B cell (primary cell): Measurements from ENCODE around the gene APRT. TPM values are rescaled to one million over a fixed set of nuclear protein-coding genes. Genes with fewer than 3 reads are reported as not detected.

Experiments
- ATAC-seq: fragments of 200-7000 bp; cut with Tn5 transposase; one replicate; pipeline ENCODE4 v1.10.0; 2021; ENCODE audit warnings: low read depth, mild to moderate bottlenecking, moderate number of reproducible peaks, moderate library complexity
- CTCF ChIA-PET: fragments of 350-600 bp; sonication (Branson Sonifier 250); formaldehyde crosslinking; loops from one replicate; lab custom pipeline; 2021; ENCODE audit warnings: antibody characterized with exemption, inconsistent platforms; lab: Charles Lee
- POLR2A ChIA-PET: fragments of 350-600 bp; sonication (Branson Sonifier 250); formaldehyde crosslinking; loops from one replicate; lab custom pipeline; 2021; ENCODE audit warnings: antibody characterized with exemption; lab: Charles Lee
- DNase-seq: peaks from one replicate; pipeline ENCODE4 v3.0.0; 2013
- H2AFZ ChIP-seq: 2 replicates; pipeline ENCODE4 v1.6.1; 2012; ENCODE audit warnings: mild to moderate bottlenecking, low read depth, low read length; ENCODE audit not compliant: insufficient read depth, poor library complexity, severe bottlenecking
- H3K27ac ChIP-seq, 2 donors: 1 replicate in 1 of 2; 2 replicates in 1 of 2; pipeline ENCODE4 v1.5.1; 2012 to 2013; ENCODE audit warnings: low read length in 2 of 2, mild to moderate bottlenecking in 2 of 2, moderate library complexity in 1 of 2
- H3K27me3 ChIP-seq, 4 experiments: fragments of 200-600 bp in 1 of 4; sonication (generic) in 1 of 4; replicated peaks in 1 of 4; 1 replicate in 2 of 4; 2 replicates in 2 of 4; pipeline versions ENCODE4 v1.6.1 to v1.7.0; 2013 to 2016; ENCODE audit warnings: low read length in 3 of 4, mild to moderate bottlenecking in 2 of 4, mixed read lengths in 1 of 4, moderate library complexity in 1 of 4; ENCODE audit not compliant: insufficient read depth in 4 of 4, control insufficient read depth in 3 of 4; ENCODE audit errors: control extremely low read depth in 1 of 4
- H3K36me3 ChIP-seq, 2 experiments: replicated peaks in 1 of 2; 1 replicate in 1 of 2; 2 replicates in 1 of 2; pipeline versions ENCODE4 v1.6.1 to v1.7.1; 2013; ENCODE audit warnings: low read length in 1 of 2; ENCODE audit not compliant: insufficient read depth in 2 of 2, control insufficient read depth in 1 of 2; ENCODE audit errors: control extremely low read depth in 1 of 2, extremely low read depth in 1 of 2
- H3K4me1 ChIP-seq, 2 donors: fragments of 200-600 bp in 1 of 2; sonication (generic) in 1 of 2; 1 replicate in 1 of 2; 2 replicates in 1 of 2; pipeline versions ENCODE4 v1.5.1 to v1.6.1; 2013 to 2017; ENCODE audit warnings: low read length in 2 of 2; ENCODE audit not compliant: control insufficient read depth in 2 of 2, insufficient read depth in 2 of 2
- H3K4me2 ChIP-seq: replicated peaks from 2 replicates; pipeline ENCODE3; 2012; ENCODE audit warnings: mild to moderate bottlenecking, low read depth, low read length; ENCODE audit not compliant: poor library complexity, severe bottlenecking
- H3K4me3 ChIP-seq, 5 experiments: fragments of 200-600 bp in 1 of 5; sonication (generic) in 1 of 5; 1 replicate in 3 of 5; 2 replicates in 2 of 5; pipeline versions ENCODE4 v1.5.1 to v1.7.0; 2011 to 2016; ENCODE audit warnings: low read length in 4 of 5, mild to moderate bottlenecking in 4 of 5, low read depth in 2 of 5, control low read depth in 1 of 5, moderate library complexity in 1 of 5; ENCODE audit not compliant: insufficient read depth in 1 of 5; ENCODE audit errors: control extremely low read depth in 1 of 5, extremely low read depth in 1 of 5
- H3K79me2 ChIP-seq: fragments of 200-600 bp; sonication (generic); one replicate; pipeline ENCODE4 v1.6.0; 2016; ENCODE audit warnings: low read length; ENCODE audit not compliant: control insufficient read depth, insufficient read depth
- H3K9ac ChIP-seq: fragments of 200-600 bp; sonication (generic); 2 replicates; pipeline ENCODE4 v1.6.1; 2017; ENCODE audit warnings: mild to moderate bottlenecking, low read length, moderate library complexity
- H3K9me3 ChIP-seq, 3 donors: one replicate each; pipeline versions ENCODE4 v1.6.1 to v1.7.1; 2013; ENCODE audit warnings: low read length in 2 of 3; ENCODE audit not compliant: control insufficient read depth in 2 of 3, insufficient read depth in 1 of 3; ENCODE audit errors: control extremely low read depth in 1 of 3
- H4K20me1 ChIP-seq: 2 replicates; pipeline ENCODE4 v1.6.0; 2012; ENCODE audit warnings: mild to moderate bottlenecking, low read length; ENCODE audit not compliant: insufficient read depth, control insufficient read depth, poor library complexity, severe bottlenecking
- H3K27ac Mint-ChIP-seq: one replicate; pipeline ENCODE4 v1.8.0; 2021; ENCODE audit warnings: mixed read lengths
- H3K27me3 Mint-ChIP-seq: one replicate; pipeline ENCODE4 v1.8.0; 2021; ENCODE audit warnings: mixed read lengths
- H3K4me1 Mint-ChIP-seq: one replicate; pipeline ENCODE4 v1.8.0; 2021; ENCODE audit warnings: mixed read lengths
- H3K4me3 Mint-ChIP-seq: one replicate; pipeline ENCODE4 v1.8.0; 2021; ENCODE audit warnings: mixed read lengths
- H3K9me3 Mint-ChIP-seq: one replicate; pipeline ENCODE4 v1.8.0; 2022; ENCODE audit warnings: mixed read lengths; ENCODE audit not compliant: insufficient read depth
- CTCF ChIP-seq: fragments of 200-600 bp; IDR thresholded peaks from one replicate; pipeline ENCODE4 v1.8.0; 2022; ENCODE audit warnings: antibody characterized with exemption, mild to moderate bottlenecking
- EZH2 ChIP-seq: IDR thresholded peaks from 2 replicates; pipeline ENCODE4 v1.6.1; 2012; ENCODE audit warnings: borderline replicate concordance, low read depth, mild to moderate bottlenecking, moderate library complexity, low read length; ENCODE audit not compliant: insufficient read depth, poor library complexity, severe bottlenecking
- WGBS: methylation state at CpG from one replicate; pipeline ENCODE4 v1.1.5; 2013; ENCODE audit warnings: missing lambda C conversion rate; ENCODE audit not compliant: insufficient coverage; 5-methylcytosine and 5-hydroxymethylcytosine counted together
- intact Hi-C: fragments of 100-400 bp; cut with micrococcal nuclease; formaldehyde crosslinking; loops from one replicate; pipeline ENCODE4 v1.10.0; 2022
- polyA plus RNA-seq: library from polyadenylated mRNA; depleted of rRNA; stranded (reverse); fragments of >200 nt; gene quantifications from 2 replicates; pipeline ENCODE4 v1.2.3, GENCODE V29; 2012
- total RNA-seq, 2 donors: library from RNA; stranded (reverse); fragments of 120-200 nt in 1 of 2; gene quantifications; 1 replicate in 1 of 2; 2 replicates in 1 of 2; pipeline versions ENCODE4 v1.2.3 to v1.2.4, GENCODE V29; 2013 to 2022

APRT gene
- total and polyA plus RNA-seq, 2 donors (not counting 1 experiment from before 2014, with no cell fraction given) = 124 to 161 TPM

GRCh38 chr16:88822281-88823040 lies 10.7 kb upstream of the APRT start:
- Histone ChIP-seq H3K4me3 (no peak overlapping the region), H3K79me2 (no peaks in the 10 kb centered on the region), H3K36me3 (peaks cover 0 to 17% of the 10 kb centered on the region in 2 experiments), H3K4me2 (no peak overlapping the region), H3K27me3 (no peaks in the 10 kb centered on the region), H3K4me1 (no peaks in the 10 kb centered on the region), H3K9ac (no peak overlapping the region), H3K9me3 (no peaks in the 10 kb centered on the region), H3K27ac (no peak overlapping the region), H2AFZ (no peak overlapping the region), H4K20me1 (no peaks in the 10 kb centered on the region)
- no peak overlapping the region for H3K4me3 Mint-ChIP-seq
- intact Hi-C loops = no loop called here
- 94% methylated on average over 24 of the region's 24 CpGs for WGBS
- no peaks in the 10 kb centered on the region for H3K27me3 Mint-ChIP-seq
- CTCF ChIA-PET = no interaction called here
- no peaks in the 10 kb centered on the region for H3K4me1 Mint-ChIP-seq
- POLR2A ChIA-PET = interaction anchor here (0.8 kb wide), 1 partner anchor 14 kb away, joined by 3 read pairs; no protein-coding TSS in a partner anchor
- ATAC-seq (no peak), DNase-seq (no peak)
- H3K9me3 Mint-ChIP-seq = no peaks in the 10 kb centered on the region
- H3K27ac Mint-ChIP-seq = no peak overlapping the region
- TF ChIP-seq EZH2 = no peak
- no peak for TF ChIP-seq CTCF

GRCh38 chr16:88821168-88821850 lies 9.6 kb upstream of the APRT start:
- TF ChIP-seq CTCF (no peak), EZH2 (no peak)
- no peak overlapping the region for H2AFZ ChIP-seq
- H4K20me1 ChIP-seq = no peaks in the 10 kb centered on the region
- H3K9me3 Mint-ChIP-seq = no peaks in the 10 kb centered on the region
- H3K27me3 Mint-ChIP-seq = no peaks in the 10 kb centered on the region
- H3K4me2 ChIP-seq = no peak overlapping the region
- peaks cover 0 to 17% of the 10 kb centered on the region in 2 experiments for H3K36me3 ChIP-seq
- H3K4me1 ChIP-seq = no peaks in the 10 kb centered on the region
- DNase-seq (no peak), ATAC-seq (no peak)
- H3K4me3 ChIP-seq = no peak overlapping the region
- H3K27ac ChIP-seq = no peak overlapping the region
- intact Hi-C loops = no loop called here
- no peak overlapping the region for H3K9ac ChIP-seq
- H3K79me2 ChIP-seq = no peaks in the 10 kb centered on the region
- POLR2A ChIA-PET = no interaction called here
- no peak overlapping the region for H3K4me3 Mint-ChIP-seq
- no peak overlapping the region for H3K27ac Mint-ChIP-seq
- 98% methylated on average over 21 of the region's 22 CpGs for WGBS
- no peaks in the 10 kb centered on the region for H3K9me3 ChIP-seq
- H3K4me1 Mint-ChIP-seq = no peaks in the 10 kb centered on the region
- no peaks in the 10 kb centered on the region for H3K27me3 ChIP-seq
- CTCF ChIA-PET = no interaction called here
